HepG2 (cell line): ENCODE measurements around the gene PRSS12. TPM values are rescaled to one million over a fixed set of nuclear protein-coding genes. Genes with fewer than 3 reads are reported as not detected.

Experiments
- ATAC-seq: fragments of 200-7000 bp; cut with Tn5 transposase; 3 replicates; pipeline ENCODE4 v1.9.1; 2020; ENCODE audit warnings: mild to moderate bottlenecking, moderate library complexity
- BruUV-seq: library from RNA; stranded (reverse); fragments of 400-500 nt; replicated peaks from 2 replicates; lab custom pipeline; 2021; lab: Mats Ljungman, UMichigan
- CTCF ChIA-PET: fragments of 300-600 bp; formaldehyde crosslinking; extraction: SDS; loops from one replicate; lab custom pipeline; 2021; ENCODE audit warnings: low total read pairs, inconsistent platforms, low intra/inter-chr PET ratio; lab: Yijun Ruan, JAX
- POLR2A ChIA-PET: fragments of 350-600 bp; sonication (Branson Sonifier 250); formaldehyde crosslinking; loops from one replicate; lab custom pipeline; 2020; ENCODE audit warnings: antibody characterized with exemption, inconsistent platforms; lab: Yijun Ruan, JAX
- DNase-seq: peaks from one replicate; pipeline ENCODE4 v3.0.0-alpha.2; 2015; ENCODE audit warnings: low spot score
- FAIRE-seq: peaks from 3 replicates; lab custom pipeline; 2011; peaks lifted over from hg19 to GRCh38; lab: Jason Lieb, UNC
- H2AFZ ChIP-seq: one replicate; pipeline ENCODE4 v1.6.1; 2011; ENCODE audit warnings: low read length, inconsistent platforms
- H3K27ac ChIP-seq: fragments of 300-600 bp; 3 replicates; pipeline ENCODE4 v1.8.0; 2011; ENCODE audit warnings: mixed run types, mild to moderate bottlenecking, mixed read lengths, low read length, inconsistent platforms; ENCODE audit not compliant: insufficient read depth; ENCODE audit errors: extremely low read length
- H3K27me3 ChIP-seq, 2 experiments: fragments of 200-600 bp in 1 of 2; 2 replicates in 1 of 2; 3 replicates in 1 of 2; pipeline versions ENCODE4 v1.6.0 to v1.8.0; 2011; ENCODE audit warnings: low read length in 2 of 2, mild to moderate bottlenecking in 2 of 2, moderate library complexity in 2 of 2, inconsistent platforms in 1 of 2; ENCODE audit not compliant: insufficient read depth in 2 of 2, control insufficient read depth in 1 of 2
- H3K36me3 ChIP-seq, 2 experiments: fragments of 200-600 bp in 1 of 2; replicated peaks in 1 of 2; 2 replicates in 1 of 2; 3 replicates in 1 of 2; pipeline versions ENCODE4 v1.5.1 to v1.8.0; 2011; ENCODE audit warnings: low read length in 2 of 2, inconsistent platforms in 1 of 2; ENCODE audit not compliant: insufficient read depth in 2 of 2, control insufficient read depth in 1 of 2
- H3K4me1 ChIP-seq: 2 replicates; pipeline ENCODE4 v1.5.1; 2012; ENCODE audit warnings: low read length, inconsistent platforms; ENCODE audit not compliant: insufficient read depth
- H3K4me2 ChIP-seq: 2 replicates; pipeline ENCODE4 v1.6.0; 2011; ENCODE audit warnings: low read depth, low read length, inconsistent platforms
- H3K4me3 ChIP-seq, 3 experiments: fragments of 200-600 bp in 1 of 3; sonication (generic), shearing (Covaris generic) in 1 of 3; replicated peaks in 1 of 3; 2 replicates each; pipeline ENCODE4 v1.5.1; 2011 to 2016; ENCODE audit warnings: low read length in 3 of 3, inconsistent platforms in 2 of 3, low read depth in 2 of 3, mild to moderate bottlenecking in 2 of 3, control low read depth in 1 of 3, mixed read lengths in 1 of 3; ENCODE audit not compliant: insufficient read depth in 1 of 3
- H3K79me2 ChIP-seq: one replicate; pipeline ENCODE4 v1.6.1; 2011; ENCODE audit warnings: low read length, inconsistent platforms; ENCODE audit not compliant: insufficient read depth
- H3K9ac ChIP-seq: 2 replicates; pipeline ENCODE4 v1.6.0; 2011; ENCODE audit warnings: mild to moderate bottlenecking, low read depth, low read length, inconsistent platforms; ENCODE audit not compliant: insufficient read depth
- H3K9me3 ChIP-seq: 2 replicates; pipeline ENCODE4 v1.5.1; 2012; ENCODE audit warnings: mild to moderate bottlenecking, low read length
- H4K20me1 ChIP-seq: 2 replicates; pipeline ENCODE4 v1.6.0; 2011; ENCODE audit warnings: inconsistent platforms, mild to moderate bottlenecking, low read length, moderate library complexity; ENCODE audit not compliant: insufficient read depth
- AHDC1 ChIP-seq: sonication (generic); formaldehyde crosslinking; IDR thresholded peaks from 2 replicates; pipeline ENCODE4 v1.5.1; 2020; ENCODE audit warnings: mild to moderate bottlenecking, missing genetic modification reagents, borderline replicate concordance
- CBX2 ChIP-seq, 2 experiments: fragments of 200-600 bp in 1 of 2; sonication (generic); formaldehyde crosslinking in 1 of 2; IDR thresholded peaks; 2 replicates each; pipeline versions ENCODE4 v1.7.0 to v1.8.1; 2018 to 2022; ENCODE audit warnings: low read depth in 2 of 2, low read length in 1 of 2, mild to moderate bottlenecking in 1 of 2, missing genetic modification reagents in 1 of 2
- HNRNPLL ChIP-seq: fragments of 200-400 bp; formaldehyde crosslinking; IDR thresholded peaks from 2 replicates; pipeline ENCODE4 v1.6.1; 2017; ENCODE audit warnings: mild to moderate bottlenecking, low read depth, low read length; ENCODE audit not compliant: poor library complexity, severe bottlenecking
- JUN ChIP-seq: sonication (generic); formaldehyde crosslinking; IDR thresholded peaks from 2 replicates; pipeline ENCODE4 v1.4.0; 2020; ENCODE audit warnings: mild to moderate bottlenecking, missing genetic modification reagents
- MED13 ChIP-seq: sonication (generic); formaldehyde crosslinking; IDR thresholded peaks from 2 replicates; pipeline ENCODE4 v1.5.0; 2020; ENCODE audit warnings: missing genetic modification reagents
- NONO ChIP-seq, 2 experiments: fragments of 450-650 bp in 1 of 2; sonication (generic) in 1 of 2; formaldehyde crosslinking in 1 of 2; IDR thresholded peaks in 1 of 2; conservative IDR thresholded peaks in 1 of 2; 2 replicates each; pipeline versions ENCODE4 v1.6.1 to v1.8.0; 2017 to 2022; ENCODE audit warnings: mild to moderate bottlenecking in 1 of 2, missing genetic modification reagents in 1 of 2, moderate library complexity in 1 of 2
- NR2F6 ChIP-seq, 2 experiments: IDR thresholded peaks; 2 replicates each; pipeline ENCODE4 v1.6.1; 2016; ENCODE audit warnings: antibody characterized with exemption in 1 of 2, mild to moderate bottlenecking in 1 of 2
- SNRNP70 ChIP-seq: fragments of 200-400 bp; formaldehyde crosslinking; IDR thresholded peaks from 2 replicates; pipeline ENCODE4 v1.6.1; 2017; ENCODE audit warnings: mild to moderate bottlenecking, low read depth, low read length, moderate library complexity
- TRIM22 ChIP-seq: fragments of 450-650 bp; IDR thresholded peaks from 2 replicates; pipeline ENCODE4 v1.6.1; 2017
- ZNF570 ChIP-seq: sonication (generic); formaldehyde crosslinking; IDR thresholded peaks from 2 replicates; pipeline ENCODE4 v1.4.0; 2020; ENCODE audit warnings: mild to moderate bottlenecking, missing genetic modification reagents, borderline replicate concordance
- WGBS: methylation state at CpG from one replicate; pipeline ENCODE4 v1.1.6; 2017; ENCODE audit warnings: low lambda C conversion rate; 5-methylcytosine and 5-hydroxymethylcytosine counted together
- in situ Hi-C: cut with HindIII; loops from 2 replicates; pipeline ENCODE4 v1.10.0; 2017; ENCODE audit warnings: low pct_unique_long_range_greater_than_20kb; ENCODE audit not compliant: extremely low pct_ligation_motif_present
- intact Hi-C: fragments of 100-400 bp; cut with micrococcal nuclease; formaldehyde crosslinking; loops from one replicate; pipeline ENCODE4 v1.10.0; 2022; ENCODE audit not compliant: unreplicated experiment
- polyA plus RNA-seq, 8 experiments: library from polyadenylated mRNA; depleted of rRNA in 3 of 8; stranded (reverse) in 7 of 8; unstranded in 1 of 8; fragments of >200 nt; fragmentation: Illumina TruSeq in 4 of 8; extraction: Trizol in 4 of 8; gene quantifications; 2 replicates each; pipeline versions ENCODE4 v1.2.1 to v1.2.3, GENCODE V29; 2011 to 2016; ENCODE audit warnings: low read depth in 4 of 8, missing spikeins in 1 of 8, mixed read lengths in 1 of 8; ENCODE audit not compliant: insufficient read depth in 1 of 8
- total RNA-seq, 5 experiments: library from RNA; depleted of rRNA; stranded (reverse); fragments of >200 nt; fragmentation: Illumina TruSeq; extraction: Trizol; gene quantifications; 2 replicates each; pipeline ENCODE4 v1.2.3, GENCODE V29; 2016; ENCODE audit warnings: low read depth in 1 of 5
- TF ChIP-seq, protein P1 (sequence below), 2 experiments: fragments of 450-650 bp in 1 of 2; sonication (generic) in 1 of 2; formaldehyde crosslinking; IDR thresholded peaks; 2 replicates each; pipeline versions ENCODE4 v1.5.0 to v1.8.0; 2020 to 2022; ENCODE audit warnings: mild to moderate bottlenecking in 1 of 2, missing genetic modification reagents in 1 of 2
- TF ChIP-seq, protein P2 (sequence below): IDR thresholded peaks from 2 replicates; pipeline ENCODE4 v1.6.1; 2016; ENCODE audit warnings: missing biosample characterization, missing genetic modification reagents, low read depth

PRSS12 gene
- total and polyA plus RNA-seq, 2 of the 13 experiments (the other 11 are each of a cell fraction or from before 2014, with no cell fraction given), result 0.02 TPM; not detected in 1

DNA sequence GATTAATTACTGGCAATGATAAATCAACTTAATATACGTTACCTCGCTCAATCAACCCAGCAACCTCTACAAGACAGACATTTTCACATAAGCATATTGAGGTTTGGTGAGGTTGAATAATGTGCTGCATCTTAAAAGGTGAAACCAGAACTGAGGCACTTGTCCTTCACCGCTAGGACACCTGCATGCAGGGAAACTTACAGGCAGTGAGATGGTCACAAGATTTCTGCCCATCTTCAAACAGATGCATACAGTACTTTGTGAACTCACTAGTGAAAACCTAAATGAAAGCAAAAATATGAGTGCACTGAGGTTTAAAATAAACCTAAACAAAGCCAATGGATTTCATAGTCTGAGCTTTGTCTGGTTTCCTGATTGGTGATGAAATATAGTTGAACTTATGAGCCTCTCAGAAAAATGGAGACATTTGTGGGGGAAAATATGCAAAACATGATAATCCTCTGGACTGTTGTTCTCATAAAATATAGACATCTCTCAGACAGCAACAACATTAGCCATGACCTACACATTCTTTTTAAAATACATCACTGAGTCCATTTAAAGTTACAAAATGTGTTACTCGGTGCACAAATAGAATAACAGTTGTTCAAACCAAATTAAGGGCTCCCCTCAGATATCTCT is 20.9 kb upstream of the PRSS12 start (continued):
- no peak for TF ChIP-seq TRIM22
- TF ChIP-seq HNRNPLL, result no peak
- TF ChIP-seq ZNF570 (CRISPR knock-in tag), result no peak
- TF ChIP-seq, protein P1, sequence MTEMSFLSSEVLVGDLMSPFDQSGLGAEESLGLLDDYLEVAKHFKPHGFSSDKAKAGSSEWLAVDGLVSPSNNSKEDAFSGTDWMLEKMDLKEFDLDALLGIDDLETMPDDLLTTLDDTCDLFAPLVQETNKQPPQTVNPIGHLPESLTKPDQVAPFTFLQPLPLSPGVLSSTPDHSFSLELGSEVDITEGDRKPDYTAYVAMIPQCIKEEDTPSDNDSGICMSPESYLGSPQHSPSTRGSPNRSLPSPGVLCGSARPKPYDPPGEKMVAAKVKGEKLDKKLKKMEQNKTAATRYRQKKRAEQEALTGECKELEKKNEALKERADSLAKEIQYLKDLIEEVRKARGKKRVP (CRISPR knock-in tag; IDR thresholded peaks at IDR 0.05), result no peak
- TF ChIP-seq, protein P2, sequence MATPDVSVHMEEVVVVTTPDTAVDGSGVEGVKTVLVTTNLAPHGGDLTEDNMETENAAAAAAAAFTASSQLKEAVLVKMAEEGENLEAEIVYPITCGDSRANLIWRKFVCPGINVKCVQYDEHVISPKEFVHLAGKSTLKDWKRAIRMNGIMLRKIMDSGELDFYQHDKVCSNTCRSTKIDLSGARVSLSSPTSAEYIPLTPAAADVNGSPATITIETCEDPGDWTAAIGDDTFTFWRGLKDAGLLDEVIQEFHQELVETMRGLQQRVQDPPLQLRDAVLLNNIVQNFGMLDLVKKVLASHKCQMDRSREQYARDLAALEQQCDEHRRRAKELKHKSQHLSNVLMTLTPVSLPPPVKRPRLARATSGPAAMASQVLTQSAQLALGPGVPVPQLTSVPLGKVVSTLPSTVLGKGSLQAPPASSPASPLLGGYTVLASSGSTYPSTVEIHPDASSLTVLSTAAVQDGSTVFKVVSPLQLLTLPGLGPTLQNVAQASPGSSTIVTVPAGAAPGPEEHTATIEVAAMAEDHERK (CRISPR knock-in tag), result no peak

GRCh38 chr4:118372251-118372650 is 19.4 kb upstream of the PRSS12 start:
- no peak overlapping the region for H3K9ac ChIP-seq
- FAIRE-seq (no peak), DNase-seq (no peak), ATAC-seq (no peak)
- H3K4me1 ChIP-seq, result no peaks in the 10 kb centered on the region
- TF ChIP-seq JUN, result no peak
- no peak for TF ChIP-seq SNRNP70
- no peak for TF ChIP-seq AHDC1 (CRISPR knock-in tag)
- TF ChIP-seq NONO (IDR thresholded peaks at IDR 0.05), result no peak
- TF ChIP-seq NONO (CRISPR knock-in tag; conservative IDR thresholded peaks at IDR 0.05), result no peak
- TF ChIP-seq CBX2 (IDR thresholded peaks at IDR 0.05; ENCODE audit: low read depth, low read length), result no peak
- TF ChIP-seq CBX2 (CRISPR knock-in tag; IDR thresholded peaks at IDR 0.05; ENCODE audit: low read depth), result no peak
- TF ChIP-seq MED13 (CRISPR knock-in tag), result no peak
- TF ChIP-seq NR2F6 (IDR thresholded peaks at IDR 0.05), result no peak
- TF ChIP-seq NR2F6 (CRISPR knock-in tag; IDR thresholded peaks at IDR 0.05), result no peak
- H3K27me3 ChIP-seq, result peaks cover 0 to 2% of the 10 kb centered on the region in 2 experiments; a peak in 1 of 5 replicates
- H4K20me1 ChIP-seq, result no peaks in the 10 kb centered on the region
- no peak overlapping the region for H2AFZ ChIP-seq
- H3K4me3 ChIP-seq, result no peak overlapping the region
- H3K36me3 ChIP-seq, result no peaks in the 10 kb centered on the region
- ChIA-PET CTCF (no interaction called here), POLR2A (no interaction called here)
- no TSS peak for BruUV-seq
- no peaks in the 10 kb centered on the region for H3K9me3 ChIP-seq
- H3K79me2 ChIP-seq, result no peaks in the 10 kb centered on the region
- WGBS, result 5% methylated on average over 4 of the region's 4 CpGs
- H3K4me2 ChIP-seq, result no peak overlapping the region
- in situ Hi-C loops (no loop called here), intact Hi-C loops (no loop called here)
- H3K27ac ChIP-seq, result no peak overlapping the region
